NCI-H345 treated with DMSO at 0.1 percent for 48 hours (cell line): ENCODE measurements around the gene ALDH9A1.
"Not testable (repeated sequence)": the region's sequence is repeated elsewhere in the genome, so short reads cannot be mapped to it uniquely, and the experiment has no call there.

Source experiments
- DNase-seq: peaks from one replicate; lab custom pipeline; 2025; ENCODE audit not compliant: unreplicated experiment; lab: John Stamatoyannopoulos, UW

ALDH9A1 gene

GRCh38 chr1:165697881-165698760, at the start of gene ALDH9A1:
TSS of gene ALDH9A1 (minus strand) at chr1:165698562. CDS start at chr1:165698558, 4 bp downstream.
- peak; percentile 86 for DNase-seq

- DNase-seq: no peak
Measured at GRCh38 chr1:165747632-165748447, 49.5 kb upstream of the ALDH9A1 start.

- DNase-seq: not testable (repeated sequence)
Measured at GRCh38 chr1:165744913-165745312, 46.6 kb upstream of the ALDH9A1 start.

GRCh38 chr1:165742194-165742593, 43.8 kb upstream of the ALDH9A1 start:
- no peak for DNase-seq

- peak; percentile 14 for DNase-seq
Measured at GRCh38 chr1:165738794-165739193, 40.4 kb upstream of the ALDH9A1 start.

GRCh38 chr1:165737196-165737595, 38.8 kb upstream of the ALDH9A1 start:
- DNase-seq: no peak

GRCh38 chr1:165734906-165735305, 36.5 kb upstream of the ALDH9A1 start:
- no peak for DNase-seq

GRCh38 chr1:165726841-165727240, 28.5 kb upstream of the ALDH9A1 start:
- no peak for DNase-seq

- DNase-seq: no peak
Measured at GRCh38 chr1:165726169-165726568, 27.8 kb upstream of the ALDH9A1 start.

- DNase-seq: peak; percentile 33
Measured at GRCh38 chr1:165717918-165718515, 19.7 kb upstream of the ALDH9A1 start.

- not testable (repeated sequence) for DNase-seq
Measured at GRCh38 chr1:165716265-165717051, 18.1 kb upstream of the ALDH9A1 start.

- DNase-seq: no peak
Measured at GRCh38 chr1:165712764-165713163, 14.4 kb upstream of the ALDH9A1 start.

GRCh38 chr1:165707984-165708706, 9.8 kb upstream of the ALDH9A1 start:
- DNase-seq: no peak

GRCh38 chr1:165703648-165704047, 5.3 kb upstream of the ALDH9A1 start:
- no peak for DNase-seq

GRCh38 chr1:165701922-165702321, 3.6 kb upstream of the ALDH9A1 start:
- not testable (repeated sequence) for DNase-seq

- no peak for DNase-seq
Measured at GRCh38 chr1:165699577-165699976, 1.2 kb upstream of the ALDH9A1 start.

- DNase-seq: no peak
Measured at GRCh38 chr1:165698761-165699052, 345 bp upstream of the ALDH9A1 start.

- DNase-seq: no peak
Measured at GRCh38 chr1:165697491-165697880, 876 bp downstream of the ALDH9A1 start.

GRCh38 chr1:165696625-165697100, 1.7 kb downstream of the ALDH9A1 start:
- no peak for DNase-seq

GRCh38 chr1:165695031-165695430, 3.3 kb downstream of the ALDH9A1 start:
- DNase-seq: no peak
